A549 (cell line): ENCODE results near the gene WFDC5. TPM values are rescaled to one million over a fixed set of nuclear protein-coding genes. Genes with fewer than 3 reads are reported as not detected.

Source experiments
- ATAC-seq, 2 experiments: fragments of 200-7000 bp in 1 of 2; fragments of >200 bp in 1 of 2; cut with Nextera tagmentation in 1 of 2; cut with Tn5 transposase in 1 of 2; 3 replicates each; pipeline versions ENCODE4 v1.8.0 to v1.9.1; 2018 to 2020; ENCODE audit warnings: mild to moderate bottlenecking in 1 of 2, moderate library complexity in 1 of 2
- CTCF ChIA-PET: fragments of 300-600 bp; sonication (Branson Sonifier 250); formaldehyde crosslinking; extraction: SDS; loops from one replicate; lab custom pipeline; 2021; ENCODE audit warnings: antibody characterized with exemption, inconsistent platforms; lab: Yijun Ruan, JAX
- POLR2A ChIA-PET: fragments of 350-600 bp; formaldehyde crosslinking; extraction: SDS; loops from one replicate; lab custom pipeline; 2021; ENCODE audit warnings: antibody characterized with exemption, inconsistent platforms; lab: Yijun Ruan, JAX
- DNase-seq, 2 experiments: peaks; one replicate each; pipeline versions ENCODE4 v3.0.0 to v3.0.0-alpha.2; 2011 to 2016; ENCODE audit warnings: low read depth in 1 of 2, low spot score in 1 of 2
- FAIRE-seq: peaks from 2 replicates; lab custom pipeline; 2011; peaks lifted over from hg19 to GRCh38; lab: Jason Lieb, UNC
- H3K27ac ChIP-seq, 2 experiments: fragments of >200 bp; sonication (Bioruptor Twin); formaldehyde crosslinking; 3 replicates each; pipeline ENCODE4 v1.5.1; 2016 to 2017
- H3K4me1 ChIP-seq: fragments of >200 bp; sonication (Bioruptor Twin); formaldehyde crosslinking; 3 replicates; pipeline ENCODE4 v1.6.1; 2016
- H3K4me2 ChIP-seq: fragments of >200 bp; sonication (Bioruptor Twin); formaldehyde crosslinking; 3 replicates; pipeline ENCODE4 v1.6.1; 2016
- H3K4me3 ChIP-seq: fragments of >200 bp; sonication (Bioruptor Twin); formaldehyde crosslinking; 3 replicates; pipeline ENCODE4 v1.5.1; 2016
- H3K9me3 ChIP-seq: fragments of >200 bp; sonication (Bioruptor Twin); formaldehyde crosslinking; 3 replicates; pipeline ENCODE4 v1.6.1; 2016
- BHLHE40 ChIP-seq: IDR thresholded peaks from 2 replicates; pipeline ENCODE4 v1.6.1; 2012; ENCODE audit warnings: low read depth, low read length, inconsistent platforms
- CBX8 ChIP-seq: fragments of 200-600 bp; sonication (generic); IDR thresholded peaks from 2 replicates; pipeline ENCODE4 v1.6.1; 2016
- CTCF ChIP-seq: fragments of >200 bp; sonication (Bioruptor Twin); formaldehyde crosslinking; IDR thresholded peaks from 3 replicates; pipeline ENCODE4 v1.5.1; 2016
- E2F6 ChIP-seq: IDR thresholded peaks from 2 replicates; pipeline ENCODE4 v1.6.1; 2012; ENCODE audit warnings: low read depth, borderline replicate concordance
- EHF ChIP-seq: fragments of 250-450 bp; sonication (Bioruptor Pico); IDR thresholded peaks from 2 replicates; pipeline ENCODE4 v1.5.0; 2020; ENCODE audit warnings: mild to moderate bottlenecking
- EHMT2 ChIP-seq: fragments of 200-600 bp; sonication (generic); IDR thresholded peaks from 2 replicates; pipeline ENCODE4 v1.6.1; 2016; ENCODE audit warnings: antibody characterized with exemption, low read depth, mild to moderate bottlenecking, moderate library complexity
- ELK1 ChIP-seq: fragments of 150-350 bp; IDR thresholded peaks from 2 replicates; pipeline ENCODE4 v1.6.1; 2014; ENCODE audit warnings: low read depth, mild to moderate bottlenecking, low read length
- FOXS1 ChIP-seq: fragments of 250-450 bp; sonication (Bioruptor Pico); IDR thresholded peaks from 2 replicates; pipeline ENCODE4 v1.5.0; 2020; ENCODE audit warnings: mild to moderate bottlenecking, moderate library complexity
- GATA3 ChIP-seq: IDR thresholded peaks from 2 replicates; pipeline ENCODE4 v1.6.1; 2012; ENCODE audit warnings: borderline replicate concordance
- HES2 ChIP-seq: fragments of >200 bp; sonication (Bioruptor Twin); formaldehyde crosslinking; IDR thresholded peaks from 2 replicates; pipeline ENCODE4 v1.6.1; 2016
- HOXA7 ChIP-seq: fragments of 250-450 bp; sonication (Bioruptor Pico); IDR thresholded peaks from 2 replicates; pipeline ENCODE4 v1.5.0; 2020; ENCODE audit warnings: mild to moderate bottlenecking, moderate library complexity
- HOXB13 ChIP-seq: fragments of 250-450 bp; sonication (Bioruptor Pico); IDR thresholded peaks from 2 replicates; pipeline ENCODE4 v1.5.0; 2020; ENCODE audit warnings: low read depth, mild to moderate bottlenecking, moderate library complexity
- HOXB5 ChIP-seq: fragments of 250-450 bp; sonication (Bioruptor Pico); IDR thresholded peaks from 2 replicates; pipeline ENCODE4 v1.5.0; 2020; ENCODE audit warnings: mild to moderate bottlenecking, moderate library complexity
- JUNB ChIP-seq: fragments of >200 bp; sonication (Bioruptor Twin); formaldehyde crosslinking; IDR thresholded peaks from 2 replicates; pipeline ENCODE4 v1.6.1; 2016
- MAFK ChIP-seq: fragments of 450-650 bp; IDR thresholded peaks from 2 replicates; pipeline ENCODE4 v1.6.1; 2014; ENCODE audit not compliant: partially characterized antibody
- MAX ChIP-seq: IDR thresholded peaks from 2 replicates; pipeline ENCODE4 v1.6.1; 2012
- MYC ChIP-seq: IDR thresholded peaks from 2 replicates; pipeline ENCODE4 v1.6.1; 2012; ENCODE audit warnings: mild to moderate bottlenecking, inconsistent platforms, low read length, improper control_type of control experiment, borderline replicate concordance
- NPAS2 ChIP-seq: fragments of 250-450 bp; sonication (Bioruptor Pico); IDR thresholded peaks from 2 replicates; pipeline ENCODE4 v1.8.0; 2022; ENCODE audit warnings: mild to moderate bottlenecking, moderate library complexity, borderline replicate concordance
- RNF2 ChIP-seq: fragments of 200-600 bp; sonication (generic); IDR thresholded peaks from 2 replicates; pipeline ENCODE4 v1.6.1; 2016; ENCODE audit warnings: low read depth, mild to moderate bottlenecking, antibody characterized with exemption, moderate library complexity, borderline replicate concordance
- SMC3 ChIP-seq: fragments of >200 bp; sonication (Bioruptor Twin); formaldehyde crosslinking; IDR thresholded peaks from 3 replicates; pipeline ENCODE4 v1.6.1; 2018; ENCODE audit warnings: inconsistent platforms
- SREBF2 ChIP-seq: fragments of 450-650 bp; IDR thresholded peaks from 2 replicates; pipeline ENCODE4 v1.6.1; 2014; ENCODE audit warnings: mild to moderate bottlenecking, moderate library complexity
- TFCP2L1 ChIP-seq: fragments of 250-450 bp; sonication (Bioruptor Pico); IDR thresholded peaks from 2 replicates; pipeline ENCODE4 v1.5.0; 2021; ENCODE audit warnings: mild to moderate bottlenecking
- ZSCAN20 ChIP-seq: fragments of 250-450 bp; sonication (Bioruptor Pico); IDR thresholded peaks from 2 replicates; pipeline ENCODE4 v1.8.0; 2022; ENCODE audit warnings: mild to moderate bottlenecking, moderate library complexity
- WGBS: methylation state at CpG from one replicate; pipeline ENCODE4 v1.1.6; 2017; ENCODE audit errors: missing lambda C conversion rate; 5-methylcytosine and 5-hydroxymethylcytosine counted together
- polyA plus RNA-seq, 4 experiments: library from polyadenylated mRNA; depleted of rRNA in 3 of 4; stranded (reverse); fragments of >200 nt; fragmentation: RNase III in 1 of 4; extraction: RNeasy Plus Mini Kit Qiagen cat#74134 plus additional on column Dnase treatment in 1 of 4; gene quantifications; 2 replicates in 3 of 4; 3 replicates in 1 of 4; pipeline ENCODE4 v1.2.3, GENCODE V29; 2011 to 2017

WFDC5 gene
- polyA plus RNA-seq, 2 of the 4 experiments (the other 2 are of a cell fraction), result not detected

GRCh38 chr20:45136911-45137310 is 21.9 kb upstream of the WFDC5 start:
- Histone ChIP-seq H3K9me3 (no peaks in the 10 kb centered on the region), H3K4me3 (no peak overlapping the region)
- no peak for DNase-seq
- 9% methylated on average over 2 of the region's 2 CpGs for WGBS
- no peak for TF ChIP-seq CBX8
- TF ChIP-seq, all 56 proteins: peak for 0
- Histone ChIP-seq H3K4me2 (no peak overlapping the region), H3K27ac (no peak overlapping the region), H3K4me1 (no peaks in the 10 kb centered on the region)
- no peak for ATAC-seq
- POLR2A ChIA-PET, result no interaction called here
- CTCF ChIA-PET, result no interaction called here
- FAIRE-seq, result no peak

- peak in 1 of 2 experiments; percentile 62; a peak in 1 of 6 replicates for ATAC-seq
- POLR2A ChIA-PET, result no interaction called here
- no peak overlapping the region for H3K4me3 ChIP-seq
- no peak for FAIRE-seq
- peaks cover 7% of the 10 kb centered on the region; the same call in 2 of the 3 replicates for H3K9me3 ChIP-seq
- TF ChIP-seq HOXB5 (CRISPR knock-in tag) (no peak), TFCP2L1 (CRISPR knock-in tag) (no peak), ZSCAN20 (no peak), E2F6 (no peak), MAFK (peak; percentile 39), ELK1 (no peak)
- TF ChIP-seq, all 56 proteins: peak for 1
- CTCF ChIA-PET, result interaction anchor here (2.9 kb wide), 1 partner anchor 163 kb away, joined by 8 read pairs; no protein-coding TSS in a partner anchor
- no peak overlapping the region for H3K27ac ChIP-seq
- DNase-seq, result no peak
- WGBS, result 6% methylated on average over 2 of the region's 2 CpGs
- H3K4me1 ChIP-seq, result no peaks in the 10 kb centered on the region
- H3K4me2 ChIP-seq, result no peak overlapping the region
These were observed 13.1 kb upstream of the WFDC5 start for GRCh38 chr20:45128099-45128498.

- TF ChIP-seq NPAS2 (CRISPR knock-in tag) (no peak), MAX (no peak)
- DNase-seq (no peak), FAIRE-seq (no peak), ATAC-seq (no peak)
- H3K4me1 ChIP-seq, result no peaks in the 10 kb centered on the region
- ChIA-PET POLR2A (no interaction called here), CTCF (interaction anchor here (1.0 to 3.2 kb wide), 5 partner anchors 9 to 169 kb away, joined by 3 to 21 read pairs (median 3); no protein-coding TSS in a partner anchor)
- H3K9me3 ChIP-seq, result peaks cover 7% of the 10 kb centered on the region; the same call in 2 of the 3 replicates
- H3K4me3 ChIP-seq, result no peak within 1 kb of the TSS
- 36% methylated on average over 6 of the region's 6 CpGs for WGBS
- H3K27ac ChIP-seq, result no peak within 1 kb of the TSS
- no peak within 1 kb of the TSS for H3K4me2 ChIP-seq
These were observed 9.4 kb upstream of the WFDC5 start, which contains the start of gene WFDC12 for GRCh38 chr20:45124365-45124764. TSS of gene WFDC12 (minus strand) at chr20:45124465. CDS start at chr20:45124447, 18 bp downstream.

- DNase-seq (no peak), FAIRE-seq (no peak), ATAC-seq (no peak)
- 69% methylated on average over 2 of the region's 2 CpGs for WGBS
- no peak for TF ChIP-seq BHLHE40
- no peak for TF ChIP-seq CTCF
- no peak for TF ChIP-seq NPAS2 (CRISPR knock-in tag)
- TF ChIP-seq E2F6, result no peak
- no peak for TF ChIP-seq EHMT2
- TF ChIP-seq HES2, result no peak
- no peak for TF ChIP-seq HOXA7
- no peak for TF ChIP-seq JUNB
- no peak for TF ChIP-seq MYC
- TF ChIP-seq RNF2, result no peak
- TF ChIP-seq FOXS1 (CRISPR knock-in tag), result no peak
- no peak for TF ChIP-seq SREBF2
- TF ChIP-seq HOXB13 (CRISPR knock-in tag), result no peak
- no peak for TF ChIP-seq SMC3
- no peak for TF ChIP-seq TFCP2L1 (CRISPR knock-in tag)
- TF ChIP-seq EHF (CRISPR knock-in tag), result no peak
- no peak for TF ChIP-seq GATA3
- no peak for TF ChIP-seq MAX
- H3K9me3 ChIP-seq, result peaks cover 7% of the 10 kb centered on the region; the same call in 2 of the 3 replicates
- H3K4me3 ChIP-seq, result no peak overlapping the region
- H3K27ac ChIP-seq, result no peak overlapping the region
- H3K4me2 ChIP-seq, result no peak overlapping the region
- ChIA-PET CTCF (interaction anchor here (1.0 to 3.0 kb wide), 6 partner anchors 10 to 172 kb away, joined by 3 to 17 read pairs (median 5); no protein-coding TSS in a partner anchor), POLR2A (no interaction called here)
- H3K4me1 ChIP-seq, result no peaks in the 10 kb centered on the region
These were observed 6.4 kb upstream of the WFDC5 start for GRCh38 chr20:45121388-45121787.
